Measurements from ENCODE around the gene LRBA. TPM values are rescaled to one million over a fixed set of nuclear protein-coding genes. Genes with fewer than 3 reads are reported as not detected.

The LRBA gene
- total and polyA plus RNA-seq, 3 donors from 2014 or later: 24.6 to 61.1 (median 60.8) TPM

DNA sequence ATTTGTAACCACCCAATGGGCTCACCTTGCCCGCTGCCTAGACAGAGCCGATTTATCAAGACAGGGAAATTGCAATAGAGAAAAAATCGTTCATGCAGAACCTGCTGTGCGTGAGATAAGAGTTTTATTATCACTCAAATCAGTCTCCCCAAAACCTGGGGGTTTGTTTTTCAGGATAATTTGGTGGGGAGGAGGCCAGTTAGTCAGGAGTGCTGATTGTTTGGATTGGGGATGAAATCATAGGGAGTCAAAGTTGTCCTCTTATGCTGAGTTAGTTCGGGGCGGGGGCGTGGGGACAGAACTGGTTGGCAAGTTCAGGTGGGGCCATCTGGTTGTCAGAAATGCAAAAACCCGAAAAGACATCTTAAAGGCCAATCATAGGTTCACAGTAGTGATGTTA lies 230.1 kb downstream of the LRBA start:
- Histone ChIP-seq H3K4me1 (no peaks in the 10 kb centered on the region), H3K27ac (no peak overlapping the region), H3K27me3 (no peaks in the 10 kb centered on the region), H3K36me3 (ENCODE audit: low read depth, missing control alignments) (no peaks in the 10 kb centered on the region), H3K4me3 (no peak overlapping the region), H3K9me3 (no peaks in the 10 kb centered on the region)
- no peak for TF ChIP-seq POLR2A (IDR thresholded peaks at IDR 0.05)
- TF ChIP-seq, protein P1, sequence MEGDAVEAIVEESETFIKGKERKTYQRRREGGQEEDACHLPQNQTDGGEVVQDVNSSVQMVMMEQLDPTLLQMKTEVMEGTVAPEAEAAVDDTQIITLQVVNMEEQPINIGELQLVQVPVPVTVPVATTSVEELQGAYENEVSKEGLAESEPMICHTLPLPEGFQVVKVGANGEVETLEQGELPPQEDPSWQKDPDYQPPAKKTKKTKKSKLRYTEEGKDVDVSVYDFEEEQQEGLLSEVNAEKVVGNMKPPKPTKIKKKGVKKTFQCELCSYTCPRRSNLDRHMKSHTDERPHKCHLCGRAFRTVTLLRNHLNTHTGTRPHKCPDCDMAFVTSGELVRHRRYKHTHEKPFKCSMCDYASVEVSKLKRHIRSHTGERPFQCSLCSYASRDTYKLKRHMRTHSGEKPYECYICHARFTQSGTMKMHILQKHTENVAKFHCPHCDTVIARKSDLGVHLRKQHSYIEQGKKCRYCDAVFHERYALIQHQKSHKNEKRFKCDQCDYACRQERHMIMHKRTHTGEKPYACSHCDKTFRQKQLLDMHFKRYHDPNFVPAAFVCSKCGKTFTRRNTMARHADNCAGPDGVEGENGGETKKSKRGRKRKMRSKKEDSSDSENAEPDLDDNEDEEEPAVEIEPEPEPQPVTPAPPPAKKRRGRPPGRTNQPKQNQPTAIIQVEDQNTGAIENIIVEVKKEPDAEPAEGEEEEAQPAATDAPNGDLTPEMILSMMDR (IDR thresholded peaks at IDR 0.05): no peak
- intact Hi-C loops (cut with DNase I; ENCODE audit: low total_unique reads): no loop called here
- 81 to 86% methylated on average over 8 of the region's 8 CpGs for WGBS, 2 donors
- no peak for DNase-seq

DNA sequence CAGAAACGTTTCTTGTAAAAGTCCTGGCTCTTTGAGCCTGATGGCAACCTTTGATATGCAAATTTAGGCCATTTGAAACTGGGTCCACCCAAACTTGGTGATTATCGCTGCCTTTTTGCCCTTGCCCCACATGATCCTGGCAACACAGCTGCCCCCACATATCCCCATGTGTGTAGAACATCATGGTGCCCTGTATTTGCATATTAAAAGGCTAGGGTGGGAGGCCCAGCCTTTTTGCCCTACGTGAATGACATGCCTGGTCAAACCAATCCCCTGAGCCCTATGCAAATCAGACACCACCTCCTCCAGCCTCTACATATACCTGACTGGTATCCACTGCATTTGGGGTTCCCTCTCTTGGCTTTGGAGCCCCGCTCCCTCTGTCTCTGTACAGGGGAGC lies 230.8 kb downstream of the LRBA start:
- no peak overlapping the region for H3K4me3 ChIP-seq
- no peaks in the 10 kb centered on the region for H3K27me3 ChIP-seq
- H3K36me3 ChIP-seq (ENCODE audit: low read depth, missing control alignments): no peaks in the 10 kb centered on the region
- 72 to 88% methylated on average over 4 of the region's 4 CpGs for WGBS, 2 donors
- no peak for DNase-seq
- no peaks in the 10 kb centered on the region for H3K4me1 ChIP-seq
- TF ChIP-seq, protein P1 (IDR thresholded peaks at IDR 0.05): no peak
- TF ChIP-seq POLR2A (IDR thresholded peaks at IDR 0.05): no peak
- no peak overlapping the region for H3K27ac ChIP-seq
- no peaks in the 10 kb centered on the region for H3K9me3 ChIP-seq
- intact Hi-C loops (cut with DNase I; ENCODE audit: low total_unique reads): no loop called here

DNA sequence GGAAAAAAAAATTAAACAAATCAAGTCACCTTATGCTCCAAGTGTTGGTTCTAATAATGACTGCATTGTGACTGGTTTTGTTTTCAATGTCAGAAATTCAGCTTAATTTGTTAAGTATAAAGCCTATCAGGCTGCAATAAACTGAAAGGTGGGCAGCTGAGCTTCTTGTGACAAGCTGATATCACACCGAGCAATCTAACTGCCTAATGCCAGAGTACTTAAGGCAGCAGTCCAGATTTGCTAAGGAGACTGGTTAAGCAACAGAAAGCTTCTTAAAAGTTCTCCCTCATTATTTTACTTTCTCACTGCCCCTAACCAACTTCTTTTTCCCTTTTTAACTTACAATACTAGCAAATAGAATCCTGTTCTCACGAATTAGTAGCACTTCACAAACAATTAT lies 232.2 kb downstream of the LRBA start:
- intact Hi-C loops (cut with DNase I; ENCODE audit: low total_unique reads): no loop called here
- TF ChIP-seq, protein P1 (IDR thresholded peaks at IDR 0.05): no peak
- TF ChIP-seq POLR2A (IDR thresholded peaks at IDR 0.05): no peak
- Histone ChIP-seq H3K27ac (no peak overlapping the region), H3K4me1 (no peaks in the 10 kb centered on the region), H3K4me3 (no peak overlapping the region), H3K9me3 (no peaks in the 10 kb centered on the region), H3K27me3 (no peaks in the 10 kb centered on the region), H3K36me3 (ENCODE audit: low read depth, missing control alignments) (no peaks in the 10 kb centered on the region)
- WGBS, 2 donors: 51 to 70% methylated on average over 2 of the region's 2 CpGs
- DNase-seq: no peak

DNA sequence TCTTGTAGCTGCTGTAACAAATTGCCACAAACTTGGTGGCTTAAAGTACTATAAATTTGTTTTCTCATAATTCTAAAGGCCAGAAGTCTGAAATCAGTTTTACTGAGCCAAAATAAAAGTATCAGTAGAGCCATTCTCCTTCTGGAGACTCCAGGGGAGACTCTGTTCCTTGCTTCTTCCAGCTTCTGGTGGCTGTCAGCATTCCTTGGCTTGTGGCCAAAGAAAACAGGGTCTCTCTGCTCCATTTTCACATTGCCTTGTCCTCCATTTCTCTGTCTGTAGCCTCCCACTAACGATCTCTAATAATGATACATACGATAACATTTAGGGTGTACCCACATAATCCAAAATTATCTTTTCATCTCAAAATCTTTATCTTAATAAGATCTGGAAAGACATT lies 232.8 kb downstream of the LRBA start:
- Histone ChIP-seq H3K4me1 (no peaks in the 10 kb centered on the region), H3K36me3 (ENCODE audit: low read depth, missing control alignments) (no peaks in the 10 kb centered on the region), H3K9me3 (no peaks in the 10 kb centered on the region), H3K4me3 (no peak overlapping the region), H3K27me3 (no peaks in the 10 kb centered on the region), H3K27ac (no peak overlapping the region)
- TF ChIP-seq, protein P1 (IDR thresholded peaks at IDR 0.05): no peak
- DNase-seq: no peak
- 51 to 56% methylated on average over 2 of the region's 2 CpGs for WGBS, 2 donors
- intact Hi-C loops (cut with DNase I; ENCODE audit: low total_unique reads): no loop called here

DNA sequence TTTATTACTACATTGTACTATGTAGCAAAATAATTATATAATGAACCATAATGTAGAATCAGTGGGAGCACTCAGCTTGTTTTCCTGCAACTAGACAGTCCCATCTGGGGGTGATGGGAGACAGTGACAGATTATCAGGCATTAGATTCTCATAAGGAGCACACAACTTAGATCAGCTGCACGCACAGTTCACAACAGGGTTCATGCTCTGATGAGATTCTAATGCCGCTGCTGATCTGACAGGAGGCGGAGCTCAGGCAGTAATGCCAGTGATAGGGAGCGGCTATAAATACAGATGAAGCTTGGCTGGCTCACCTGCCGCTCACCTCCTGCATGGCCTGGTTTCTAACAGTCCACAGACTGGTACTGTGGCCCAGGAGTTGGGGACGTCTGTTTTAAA lies 233.9 kb downstream of the LRBA start:
- 93 to 98% methylated on average over 6 of the region's 6 CpGs for WGBS, 2 donors
- Histone ChIP-seq H3K4me3 (no peak overlapping the region), H3K27ac (no peak overlapping the region), H3K27me3 (no peaks in the 10 kb centered on the region), H3K4me1 (no peaks in the 10 kb centered on the region), H3K9me3 (no peaks in the 10 kb centered on the region), H3K36me3 (ENCODE audit: low read depth, missing control alignments) (no peaks in the 10 kb centered on the region)
- intact Hi-C loops (cut with DNase I; ENCODE audit: low total_unique reads): no loop called here
- TF ChIP-seq, protein P1 (IDR thresholded peaks at IDR 0.05): no peak
- no peak for TF ChIP-seq POLR2A (IDR thresholded peaks at IDR 0.05)
- DNase-seq: no peak

Measured in testis (tissue), 3 donors.